T47D (cell line): Measurements from ENCODE around the gene STX18.

Source experiments
- DNase-seq, 2 experiments: peaks; one replicate each; pipeline versions ENCODE4 v3.0.0 to v3.0.0-alpha.2; 2011 to 2012; ENCODE audit warnings: low read depth in 1 of 2, low spot score in 1 of 2
- JUND ChIP-seq: IDR thresholded peaks from 2 replicates; pipeline ENCODE4 v1.6.1; 2012; ENCODE audit warnings: low read depth
- in situ Hi-C: cut with HindIII; loops from 2 replicates; pipeline ENCODE4 v1.10.0; 2016; ENCODE audit warnings: low sequenced_read_pairs, low pct_unique_long_range_greater_than_20kb

The STX18 gene

DNA sequence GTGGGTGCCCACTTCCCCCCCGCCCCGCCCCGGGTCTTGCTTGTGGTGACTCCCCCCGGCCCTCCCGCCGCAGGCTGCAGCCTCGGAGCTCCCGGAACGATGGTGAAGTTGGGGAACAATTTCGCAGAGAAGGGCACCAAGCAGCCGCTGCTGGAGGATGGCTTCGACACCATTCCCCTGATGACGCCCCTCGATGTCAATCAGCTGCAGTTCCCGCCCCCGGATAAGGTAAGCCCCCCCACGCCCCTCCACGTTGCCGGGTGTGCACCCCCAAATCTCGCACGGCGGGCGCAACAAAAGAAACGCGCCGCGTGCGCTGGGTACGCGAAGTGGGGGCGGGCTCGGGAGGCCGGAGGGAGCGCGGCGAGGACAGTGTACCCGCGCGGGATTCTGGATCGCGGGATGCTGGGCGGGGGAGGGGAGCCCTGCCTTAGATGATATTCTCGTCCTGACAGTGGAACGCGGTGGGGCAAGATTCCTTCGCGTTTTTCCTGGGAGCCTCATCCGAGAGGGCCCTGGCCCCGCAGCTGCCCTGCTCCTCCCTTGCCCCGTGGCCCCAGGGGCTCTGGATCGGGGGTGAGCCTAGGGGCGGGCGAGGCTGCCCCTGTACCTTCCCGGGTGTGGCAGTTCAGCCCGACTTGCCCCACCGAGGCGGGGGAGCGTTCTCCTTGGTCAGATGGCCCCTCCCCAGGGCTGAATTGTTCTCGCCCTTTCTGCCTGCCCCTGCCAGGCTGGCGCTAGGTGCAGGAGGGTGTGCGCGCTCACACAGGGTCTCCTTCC, 154.1 kb downstream of the STX18 start:
- TF ChIP-seq JUND: no peak
- in situ Hi-C loops: no loop called here
- DNase-seq: peak in 1 of 2 experiments; percentile 28

DNA sequence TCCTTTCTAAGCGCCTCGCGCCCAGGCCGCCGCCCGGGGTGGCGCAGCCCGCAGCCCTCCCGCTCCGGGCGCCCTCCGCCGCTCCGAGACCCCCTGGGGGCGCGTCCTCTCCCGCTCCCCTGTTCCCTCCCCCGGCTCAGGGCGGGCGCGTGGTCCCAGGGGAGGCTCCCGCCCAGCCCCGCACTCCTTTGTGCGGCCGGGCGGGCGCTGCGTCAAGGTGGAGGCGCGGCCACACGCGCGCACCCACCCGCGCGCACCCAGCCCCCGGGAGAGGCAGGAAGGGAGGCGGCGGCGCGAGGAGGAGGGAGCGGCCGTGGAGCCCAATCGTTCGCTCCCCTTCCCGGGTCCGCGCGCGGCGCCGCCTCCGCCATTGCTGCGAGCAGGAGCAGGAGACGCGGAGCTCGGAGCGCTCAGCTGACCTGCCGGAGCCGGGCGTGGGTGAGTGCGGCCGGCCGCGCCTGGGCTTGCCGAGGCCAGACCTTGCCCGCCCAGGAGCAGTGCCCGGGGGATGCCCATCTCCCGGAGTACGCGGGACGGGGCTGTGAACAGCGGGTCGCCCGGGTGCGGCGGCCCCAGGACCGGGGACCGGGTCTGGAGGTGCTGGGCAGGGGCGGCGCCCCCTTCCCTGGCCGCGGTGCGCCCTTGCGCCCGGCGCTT, 155.0 kb downstream of the STX18 start, which contains the start of gene NSG1:
Gene NSG1 (plus strand): TSS at position 367 of the 657 bp plus-strand sequence. CDS start 528 bp downstream, outside the sequence.
- peak; percentile 28 to 41 for DNase-seq
- no peak for TF ChIP-seq JUND
- in situ Hi-C loops: no loop called here

DNA sequence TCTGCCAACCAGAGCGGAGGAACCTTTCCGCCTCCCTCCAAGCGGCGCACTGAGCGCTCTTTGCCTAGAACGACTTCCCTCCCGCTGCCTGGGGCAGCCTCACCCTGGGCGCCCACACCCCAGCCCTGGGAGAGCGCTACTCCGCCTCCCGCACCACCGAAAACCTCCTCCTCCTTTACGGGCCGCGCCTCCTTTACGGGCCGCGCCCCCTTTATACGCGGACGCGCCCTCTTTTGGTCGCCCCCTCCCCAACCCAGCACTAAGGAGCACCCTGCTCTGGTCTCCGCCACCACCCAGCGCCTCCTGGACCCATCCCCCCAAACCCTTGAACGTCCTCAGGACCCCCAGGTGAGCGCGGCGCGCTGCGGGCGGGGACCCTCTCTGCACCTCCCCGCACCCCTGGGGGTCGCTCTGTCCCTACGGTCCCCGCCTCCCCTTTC, 155.5 kb downstream of the STX18 start:
- in situ Hi-C loops: no loop called here
- no peak for DNase-seq

DNA sequence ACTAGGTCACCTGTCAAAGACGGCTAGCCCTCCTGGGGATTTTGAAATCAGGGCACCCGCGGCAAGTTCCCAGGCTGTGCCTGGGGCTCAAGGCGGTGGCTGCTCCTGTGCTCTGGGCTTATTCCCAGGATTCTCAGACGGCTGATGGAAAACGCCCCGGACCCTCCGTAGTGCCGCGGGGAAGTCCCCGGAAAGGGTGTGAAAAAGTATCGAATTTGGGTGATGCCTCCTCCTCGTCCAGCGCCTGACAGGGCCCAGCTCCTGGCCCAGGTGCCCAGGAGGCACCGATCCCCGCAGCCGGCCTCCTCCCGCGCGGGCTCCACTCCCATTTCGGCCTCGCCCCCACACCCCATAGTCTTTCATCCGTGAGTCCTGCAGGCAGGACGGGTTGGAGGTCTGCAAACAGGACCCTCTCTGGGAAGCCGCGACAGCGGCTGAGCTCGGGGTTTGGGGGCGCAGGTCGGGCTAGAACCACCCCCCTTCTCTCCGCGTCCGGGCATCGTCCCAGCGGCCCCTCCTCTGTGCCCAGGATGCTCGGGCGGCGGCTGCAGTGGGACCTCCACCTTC, 156.0 kb downstream of the STX18 start:
- in situ Hi-C loops: no loop called here
- DNase-seq: no peak
- no peak for TF ChIP-seq JUND

More for the DNA sequence above, 155.5 kb downstream of the STX18 start:
- no peak for TF ChIP-seq JUND

DNA sequence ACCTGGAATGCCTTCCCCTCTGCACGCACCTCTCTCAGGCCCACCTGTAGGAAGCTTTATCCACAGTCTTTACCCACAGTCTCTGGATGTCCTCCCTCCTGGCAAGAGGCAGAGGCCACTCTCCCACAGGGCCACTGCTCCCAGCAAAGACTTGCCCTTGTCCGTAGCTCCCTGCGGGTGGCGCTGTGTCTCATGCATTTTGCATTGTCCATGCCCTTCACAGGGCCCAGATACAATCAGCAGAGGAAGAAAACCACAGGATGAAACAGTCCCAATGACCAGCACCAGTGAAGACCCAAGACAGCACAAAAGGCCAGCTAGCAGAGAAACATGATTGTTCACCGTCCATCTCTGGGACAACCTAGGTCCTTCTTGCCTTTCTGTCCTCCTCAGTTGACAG, 157.0 kb downstream of the STX18 start:
- in situ Hi-C loops: no loop called here
- peak in 1 of 2 experiments; percentile 46 for DNase-seq
- no peak for TF ChIP-seq JUND

DNA sequence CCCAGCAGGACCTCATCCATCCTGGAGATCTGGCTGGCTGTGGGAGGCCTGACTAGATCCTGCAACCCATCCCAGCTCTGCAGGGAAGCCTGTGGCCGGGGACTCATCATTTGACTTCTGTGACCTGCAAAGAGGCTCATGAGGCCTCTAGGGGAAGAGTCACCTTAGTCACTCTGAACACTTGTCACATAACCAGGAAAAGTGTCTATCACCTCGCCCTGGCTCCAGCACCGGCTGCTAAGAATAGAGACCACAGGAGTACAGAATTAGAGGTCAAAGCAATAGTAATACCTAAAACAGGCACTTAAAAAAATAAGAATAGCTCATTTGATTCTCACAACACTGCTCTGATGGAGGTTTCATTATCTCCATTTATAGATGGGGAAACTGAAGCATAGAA, 158.8 kb downstream of the STX18 start:
- no peak for DNase-seq
- no peak for TF ChIP-seq JUND
- in situ Hi-C loops: no loop called here

DNA sequence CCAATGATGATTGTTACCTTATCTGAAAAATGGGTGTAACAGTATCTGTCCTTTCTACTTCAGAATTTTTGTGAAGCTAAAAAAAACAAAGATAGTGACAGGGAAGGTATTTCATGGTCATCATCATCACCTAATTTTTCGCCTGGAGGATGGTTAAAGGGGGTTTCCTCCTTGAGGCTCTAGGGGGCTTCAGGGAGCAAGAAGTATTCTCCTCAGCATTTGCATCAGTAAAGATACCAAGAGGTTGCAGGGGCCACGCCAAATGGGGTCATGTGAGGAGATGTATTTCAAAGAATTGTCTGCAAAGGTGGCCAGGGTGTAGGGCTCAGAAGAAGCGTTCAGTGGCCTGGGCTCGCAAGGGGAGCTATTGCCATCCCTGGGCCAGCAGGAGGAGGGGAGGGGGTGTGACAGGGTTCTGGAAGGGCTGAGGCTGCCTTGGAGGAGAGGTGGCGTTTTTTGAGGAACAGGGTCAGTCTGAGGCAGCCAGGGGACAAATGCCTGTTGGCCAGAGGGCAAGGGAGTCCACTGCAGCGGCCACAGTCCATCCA, 162.2 kb downstream of the STX18 start:
- TF ChIP-seq JUND: no peak
- in situ Hi-C loops: no loop called here
- DNase-seq: no peak

DNA sequence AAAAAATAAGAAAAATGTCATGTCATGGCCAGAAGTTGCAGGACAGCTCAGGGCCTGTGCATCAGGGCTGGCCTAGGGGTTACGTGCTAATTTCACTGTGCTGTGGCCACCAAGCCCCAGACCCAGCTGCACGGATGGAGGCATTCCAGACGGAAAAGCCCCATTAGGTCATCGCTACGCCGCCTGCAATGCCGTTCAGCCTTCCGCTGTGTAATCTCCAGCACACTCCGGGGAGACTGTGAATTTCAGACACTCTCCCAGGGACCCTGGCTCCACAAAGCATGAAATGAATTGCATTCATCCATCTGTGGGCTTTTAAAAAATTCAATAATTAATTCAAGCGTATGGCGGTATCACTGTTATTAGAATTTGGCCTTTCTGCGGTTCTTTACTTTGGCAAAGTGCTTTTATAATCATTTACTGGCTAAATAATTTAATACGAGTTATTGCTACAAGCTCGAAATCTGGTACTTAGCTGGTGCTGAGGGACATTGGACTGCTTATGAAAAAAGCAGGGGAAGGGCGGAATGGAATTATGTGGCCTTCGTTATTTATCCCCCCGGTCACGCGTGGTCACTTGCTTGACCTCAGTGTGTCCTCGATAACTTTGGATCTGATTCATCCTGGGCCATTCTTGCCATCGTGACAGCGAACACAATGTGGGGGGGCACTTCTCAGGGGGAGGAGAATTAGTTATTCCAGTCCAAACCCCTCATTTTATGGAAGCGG, 164.0 kb downstream of the STX18 start:
- in situ Hi-C loops: no loop called here
- TF ChIP-seq JUND: no peak
- DNase-seq: no peak

DNA sequence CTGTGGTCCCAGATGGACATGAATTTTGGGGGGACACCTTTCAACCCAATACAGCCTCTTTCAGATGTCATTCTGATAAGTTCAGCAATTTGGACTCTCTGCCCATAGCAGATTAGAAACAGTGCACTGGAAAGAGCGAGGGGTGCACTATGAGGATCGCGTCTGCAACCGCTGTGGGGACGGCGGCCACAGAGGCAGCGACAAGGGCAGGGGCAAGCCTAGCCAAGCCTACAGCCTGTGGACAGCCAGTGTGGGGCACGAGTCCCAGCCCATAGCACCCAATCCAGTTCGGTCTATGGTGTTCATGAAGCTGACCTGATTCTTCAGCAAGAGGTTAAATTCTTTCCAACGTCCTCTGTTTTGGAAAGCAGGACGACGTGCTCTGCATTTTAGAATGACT, 164.7 kb downstream of the STX18 start:
- in situ Hi-C loops: no loop called here
- no peak for TF ChIP-seq JUND

DNA sequence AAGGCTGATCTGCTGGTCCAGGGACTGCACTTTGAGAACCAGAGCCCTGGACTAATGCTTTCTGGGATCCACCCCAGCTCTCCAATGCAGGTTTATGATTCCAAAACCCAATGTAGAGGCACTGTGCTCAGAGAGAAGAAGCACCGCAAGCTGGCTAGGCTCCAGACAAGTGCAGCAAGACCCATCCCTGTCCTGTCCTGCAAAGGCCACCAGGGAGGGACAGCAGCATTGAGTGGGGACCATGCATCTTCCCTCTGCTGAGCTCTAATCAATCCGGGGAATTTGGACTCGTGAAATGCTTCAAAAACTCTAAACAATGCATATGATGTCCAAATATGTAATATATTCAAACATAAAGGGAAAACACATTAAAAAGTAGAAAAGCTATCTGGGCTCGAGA, 165.8 kb downstream of the STX18 start:
- in situ Hi-C loops: no loop called here
- TF ChIP-seq JUND: no peak
- no peak for DNase-seq

More for the DNA sequence above, 164.7 kb downstream of the STX18 start:
- no peak for DNase-seq

DNA sequence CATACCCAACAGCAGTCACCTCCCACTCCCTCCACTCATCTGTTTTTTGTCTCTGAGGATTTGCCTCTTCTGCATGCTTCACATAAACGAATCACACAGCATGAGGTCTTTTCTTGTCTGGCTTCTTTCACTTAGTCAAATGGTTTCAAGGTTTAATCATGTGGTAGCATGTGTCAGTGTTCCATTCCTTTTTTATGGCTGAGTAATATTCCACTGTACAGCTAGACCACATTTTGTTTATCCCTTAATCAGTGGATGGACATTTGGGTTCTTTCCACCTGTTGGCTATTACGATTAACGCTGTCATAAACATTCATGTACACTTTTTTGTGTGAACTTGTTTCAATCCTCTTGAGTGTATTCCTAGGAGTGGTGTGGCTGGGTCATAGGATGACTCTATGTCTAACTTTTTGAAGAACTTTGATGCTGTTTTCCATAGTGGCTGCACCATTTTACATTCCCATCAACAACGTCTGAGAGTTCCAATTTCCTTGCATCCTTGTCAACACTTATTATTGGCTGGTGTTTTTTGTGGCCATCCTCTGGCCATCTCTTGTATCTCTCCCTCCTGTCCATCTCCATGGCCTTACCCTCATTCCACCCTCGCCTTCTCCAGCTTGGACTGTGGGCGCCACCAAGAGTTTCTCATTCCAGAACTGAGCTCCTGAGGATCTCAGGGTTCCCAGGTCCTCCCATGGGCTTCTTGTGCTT, 167.3 kb downstream of the STX18 start:
- in situ Hi-C loops: no loop called here
- no peak for DNase-seq
- TF ChIP-seq JUND: no peak
